Cardiac fibroblast (primary cell): ENCODE results near the gene EPHB6.

Experiments used
- DNase-seq, 2 donors: peaks; one replicate each; pipeline versions ENCODE4 v3.0.0 to v3.0.0-alpha.2; 2010; ENCODE audit warnings: low read depth in 2 of 2
- H3K4me3 ChIP-seq, 2 donors: replicated peaks in 1 of 2; 1 replicate in 1 of 2; 2 replicates in 1 of 2; pipeline ENCODE4 v1.5.1; 2011; ENCODE audit warnings: low read depth in 2 of 2, low read length in 2 of 2, mild to moderate bottlenecking in 2 of 2, moderate library complexity in 1 of 2
- CTCF ChIP-seq: IDR thresholded peaks from one replicate; pipeline ENCODE4 v1.5.1; 2011; ENCODE audit warnings: low read depth, mild to moderate bottlenecking, low read length, inconsistent platforms

EPHB6 gene

GRCh38 chr7:142910031-142910433, 55.2 kb downstream of the EPHB6 start:
- TF ChIP-seq CTCF, result no peak
- DNase-seq, result no peak
- H3K4me3 ChIP-seq, result no peak overlapping the region

- TF ChIP-seq CTCF, result no peak
- no peak for DNase-seq
- H3K4me3 ChIP-seq, result no peak overlapping the region
These were observed 55.6 kb downstream of the EPHB6 start for GRCh38 chr7:142910481-142910880.

- no peak for DNase-seq
- no peak for TF ChIP-seq CTCF
- H3K4me3 ChIP-seq, result no peak overlapping the region
These were observed 58.2 kb downstream of the EPHB6 start for GRCh38 chr7:142913051-142913450.

- TF ChIP-seq CTCF, result no peak
These were observed 58.7 kb downstream of the EPHB6 start for GRCh38 chr7:142913566-142913965.

GRCh38 chr7:142914121-142914520, 59.2 kb downstream of the EPHB6 start:
- no peak for DNase-seq
- TF ChIP-seq CTCF, result no peak
- H3K4me3 ChIP-seq, result no peak overlapping the region

More at GRCh38 chr7:142913566-142913965, 58.7 kb downstream of the EPHB6 start:
- no peak for DNase-seq
- H3K4me3 ChIP-seq, result no peak overlapping the region

- no peak overlapping the region for H3K4me3 ChIP-seq
- no peak for TF ChIP-seq CTCF
These were observed 60.4 kb downstream of the EPHB6 start for GRCh38 chr7:142915315-142915714.

GRCh38 chr7:142916508-142916907, 61.6 kb downstream of the EPHB6 start:
- no peak for TF ChIP-seq CTCF
- no peak for DNase-seq
- no peak overlapping the region for H3K4me3 ChIP-seq

More at GRCh38 chr7:142915315-142915714, 60.4 kb downstream of the EPHB6 start:
- DNase-seq, result no peak
